ENCODE results near the gene GCSH. TPM values are rescaled to one million over a fixed set of nuclear protein-coding genes. Genes with fewer than 3 reads are reported as not detected.

The GCSH gene
- total RNA-seq = 10 to 100 TPM in 1 of 4 donors, 1 to 10 TPM in 3; 2.7 to 23.1 (median 5.0) TPM

DNA sequence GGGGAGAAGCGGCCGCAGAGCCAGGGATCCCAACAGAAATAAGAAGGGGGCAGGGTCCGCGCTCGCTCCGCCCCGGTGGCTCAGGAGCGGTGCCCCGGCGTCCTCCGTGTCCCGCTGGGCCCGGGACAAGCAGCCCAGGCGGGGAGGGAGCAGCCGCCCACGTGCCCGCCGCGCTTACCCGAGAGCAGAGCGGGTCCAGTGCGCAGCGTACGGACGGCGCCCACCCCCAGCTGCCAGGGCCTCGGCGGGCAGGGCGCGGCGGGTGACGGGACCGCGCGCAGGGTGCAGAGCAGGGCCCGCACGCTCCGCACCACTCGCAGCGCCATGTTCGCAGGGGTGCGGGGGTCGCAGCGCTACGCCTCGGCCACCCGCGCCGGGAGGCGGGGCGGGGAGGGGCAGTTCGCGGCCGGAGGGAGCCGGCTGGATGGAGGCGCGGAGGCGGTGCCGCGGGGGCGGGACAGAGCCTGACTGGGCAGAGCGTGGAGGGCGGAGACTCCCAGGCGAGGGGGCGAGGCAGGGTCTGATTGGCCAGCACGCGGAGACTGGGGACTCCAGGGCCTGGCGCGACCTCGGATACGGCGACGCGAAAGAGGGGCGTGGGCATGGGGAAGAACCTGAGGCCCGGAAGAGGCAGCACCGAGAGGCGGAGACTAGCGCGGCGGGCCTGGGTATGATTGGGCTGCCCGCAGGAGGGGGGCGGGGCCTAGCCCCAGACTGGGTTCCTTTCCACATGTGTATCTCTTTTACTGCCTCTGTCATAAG lies at the start of gene GCSH:
Gene GCSH (minus strand): TSS at position 443 of the 762 bp plus-strand sequence. CDS start 117 bp downstream, at position 326.
- peaks cover 0 to 4% (median 1%) of the 10 kb centered on the region in 4 donors for H3K4me1 ChIP-seq
- TF ChIP-seq POLR2A (IDR thresholded peaks at IDR 0.05) = no peak
- TF ChIP-seq, protein P1, sequence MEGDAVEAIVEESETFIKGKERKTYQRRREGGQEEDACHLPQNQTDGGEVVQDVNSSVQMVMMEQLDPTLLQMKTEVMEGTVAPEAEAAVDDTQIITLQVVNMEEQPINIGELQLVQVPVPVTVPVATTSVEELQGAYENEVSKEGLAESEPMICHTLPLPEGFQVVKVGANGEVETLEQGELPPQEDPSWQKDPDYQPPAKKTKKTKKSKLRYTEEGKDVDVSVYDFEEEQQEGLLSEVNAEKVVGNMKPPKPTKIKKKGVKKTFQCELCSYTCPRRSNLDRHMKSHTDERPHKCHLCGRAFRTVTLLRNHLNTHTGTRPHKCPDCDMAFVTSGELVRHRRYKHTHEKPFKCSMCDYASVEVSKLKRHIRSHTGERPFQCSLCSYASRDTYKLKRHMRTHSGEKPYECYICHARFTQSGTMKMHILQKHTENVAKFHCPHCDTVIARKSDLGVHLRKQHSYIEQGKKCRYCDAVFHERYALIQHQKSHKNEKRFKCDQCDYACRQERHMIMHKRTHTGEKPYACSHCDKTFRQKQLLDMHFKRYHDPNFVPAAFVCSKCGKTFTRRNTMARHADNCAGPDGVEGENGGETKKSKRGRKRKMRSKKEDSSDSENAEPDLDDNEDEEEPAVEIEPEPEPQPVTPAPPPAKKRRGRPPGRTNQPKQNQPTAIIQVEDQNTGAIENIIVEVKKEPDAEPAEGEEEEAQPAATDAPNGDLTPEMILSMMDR (IDR thresholded peaks at IDR 0.05) = peak in 1 of 6 experiments; percentile 9
- no peaks in the 10 kb centered on the region for H3K27me3 ChIP-seq
- H3K36me3 ChIP-seq = no peaks in the 10 kb centered on the region
- peak within 1 kb of the TSS; percentile 40 to 78 (median 64) for H3K27ac ChIP-seq
- DNase-seq = peak; percentile 98 to 100 (median 99)
- H3K9me3 ChIP-seq = no peaks in the 10 kb centered on the region
- peak within 1 kb of the TSS; percentile 66 to 88 (median 78) for H3K4me3 ChIP-seq

DNA sequence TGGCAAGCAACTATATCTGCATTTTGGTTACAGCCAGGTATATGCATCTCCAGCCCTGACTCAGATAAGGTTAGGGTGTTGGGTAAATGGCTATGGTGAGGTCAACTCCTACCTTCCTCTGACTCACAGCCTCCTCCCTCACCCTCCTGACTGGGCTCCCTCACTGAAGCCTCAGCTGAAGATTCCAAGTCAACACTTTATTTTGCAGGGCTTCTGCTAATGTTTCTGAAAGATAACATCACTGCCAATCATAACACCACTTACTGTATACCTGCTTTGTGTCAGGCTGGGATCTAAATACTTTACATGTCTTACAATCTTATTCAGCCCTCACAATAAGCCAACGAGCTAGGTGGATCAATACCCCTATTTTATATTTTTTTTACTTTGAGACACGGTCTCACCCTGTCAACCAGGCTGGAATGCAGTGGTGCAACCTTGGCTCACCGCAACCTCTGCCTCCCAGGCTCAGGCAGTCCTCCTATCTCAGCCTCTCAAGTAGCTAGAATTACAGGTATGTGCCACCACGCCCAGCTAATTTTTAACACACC lies 47.8 kb upstream of the GCSH start:
- Histone ChIP-seq H3K9me3 (no peaks in the 10 kb centered on the region), H3K4me1 (no peaks in the 10 kb centered on the region), H3K27ac (no peak overlapping the region), H3K4me3 (no peak overlapping the region), H3K27me3 (no peaks in the 10 kb centered on the region), H3K36me3 (no peaks in the 10 kb centered on the region)
- TF ChIP-seq, protein P1 (IDR thresholded peaks at IDR 0.05) = no peak
- TF ChIP-seq POLR2A (IDR thresholded peaks at IDR 0.05) = no peak
- DNase-seq = no peak

DNA sequence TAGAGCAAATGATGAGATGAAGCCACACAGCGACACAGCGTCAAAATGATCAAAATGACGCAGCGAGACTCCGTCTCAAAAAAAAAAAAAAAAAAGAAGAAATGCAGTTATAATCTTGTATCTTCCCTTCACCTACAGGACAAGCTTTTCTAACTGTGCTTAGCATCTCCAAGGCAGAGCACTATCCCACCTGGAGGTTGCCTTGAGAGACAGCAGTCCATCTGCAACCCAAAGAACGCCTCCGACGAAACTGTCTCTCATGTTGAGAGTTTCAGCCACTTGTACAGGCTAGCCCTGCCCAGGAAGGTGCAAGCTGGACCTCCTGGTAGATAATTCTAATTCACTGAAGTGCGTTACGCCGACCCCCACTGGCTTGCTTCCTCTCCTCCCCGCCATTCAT lies 46.7 kb upstream of the GCSH start:
- Histone ChIP-seq H3K36me3 (no peaks in the 10 kb centered on the region), H3K27me3 (no peaks in the 10 kb centered on the region), H3K4me3 (no peak overlapping the region), H3K9me3 (no peaks in the 10 kb centered on the region), H3K4me1 (no peaks in the 10 kb centered on the region), H3K27ac (no peak overlapping the region)
- DNase-seq = no peak
- TF ChIP-seq, protein P1 (IDR thresholded peaks at IDR 0.05) = no peak
- no peak for TF ChIP-seq POLR2A (IDR thresholded peaks at IDR 0.05)

DNA sequence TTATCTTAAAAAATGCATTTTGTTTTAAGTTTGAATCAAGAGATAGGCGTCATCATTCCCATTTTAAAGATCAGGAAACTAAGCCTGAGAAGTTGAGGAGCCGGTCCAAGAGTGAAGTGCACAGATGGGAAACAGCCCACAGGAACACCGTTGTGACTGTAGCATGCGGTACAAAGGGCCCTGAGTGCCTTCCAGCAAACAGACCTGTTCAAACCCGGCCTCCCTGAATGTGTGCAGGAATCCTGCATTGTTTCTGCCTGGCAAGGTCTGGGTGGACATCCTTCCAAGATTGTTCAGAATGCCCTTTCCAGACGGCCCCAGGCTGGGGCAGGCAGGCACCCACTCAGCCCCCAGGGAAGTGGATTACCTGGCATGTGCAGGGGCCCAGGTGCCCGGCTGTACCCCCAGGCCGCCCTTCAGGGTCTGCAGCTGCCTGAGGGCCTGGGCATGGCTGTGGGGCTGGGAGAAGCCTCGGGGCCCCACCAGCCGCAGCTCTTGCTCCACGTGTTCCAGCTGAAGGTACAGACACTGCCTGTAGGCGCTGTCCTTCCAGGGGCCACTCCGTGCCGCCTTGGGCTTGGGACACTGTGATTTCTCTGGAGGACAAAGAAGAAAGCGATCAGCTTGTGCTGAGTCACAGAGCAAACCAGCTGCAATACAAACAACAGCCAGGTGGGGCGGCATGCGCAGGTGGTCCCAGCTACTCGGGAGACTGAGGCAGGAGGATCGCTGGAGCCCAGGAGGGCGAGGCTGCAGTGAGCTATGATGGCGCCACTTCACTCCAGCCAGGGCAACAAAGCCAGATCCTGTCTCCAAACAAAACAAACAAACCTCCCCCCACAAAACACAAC lies 45.0 kb upstream of the GCSH start:
- no peak overlapping the region for H3K4me3 ChIP-seq
- H3K27ac ChIP-seq = no peak overlapping the region
- H3K4me1 ChIP-seq = no peaks in the 10 kb centered on the region
- TF ChIP-seq, protein P1 (IDR thresholded peaks at IDR 0.05) = no peak
- no peak for TF ChIP-seq POLR2A (IDR thresholded peaks at IDR 0.05)
- no peaks in the 10 kb centered on the region for H3K9me3 ChIP-seq
- no peak for DNase-seq
- H3K27me3 ChIP-seq = no peaks in the 10 kb centered on the region
- H3K36me3 ChIP-seq = no peaks in the 10 kb centered on the region

DNA sequence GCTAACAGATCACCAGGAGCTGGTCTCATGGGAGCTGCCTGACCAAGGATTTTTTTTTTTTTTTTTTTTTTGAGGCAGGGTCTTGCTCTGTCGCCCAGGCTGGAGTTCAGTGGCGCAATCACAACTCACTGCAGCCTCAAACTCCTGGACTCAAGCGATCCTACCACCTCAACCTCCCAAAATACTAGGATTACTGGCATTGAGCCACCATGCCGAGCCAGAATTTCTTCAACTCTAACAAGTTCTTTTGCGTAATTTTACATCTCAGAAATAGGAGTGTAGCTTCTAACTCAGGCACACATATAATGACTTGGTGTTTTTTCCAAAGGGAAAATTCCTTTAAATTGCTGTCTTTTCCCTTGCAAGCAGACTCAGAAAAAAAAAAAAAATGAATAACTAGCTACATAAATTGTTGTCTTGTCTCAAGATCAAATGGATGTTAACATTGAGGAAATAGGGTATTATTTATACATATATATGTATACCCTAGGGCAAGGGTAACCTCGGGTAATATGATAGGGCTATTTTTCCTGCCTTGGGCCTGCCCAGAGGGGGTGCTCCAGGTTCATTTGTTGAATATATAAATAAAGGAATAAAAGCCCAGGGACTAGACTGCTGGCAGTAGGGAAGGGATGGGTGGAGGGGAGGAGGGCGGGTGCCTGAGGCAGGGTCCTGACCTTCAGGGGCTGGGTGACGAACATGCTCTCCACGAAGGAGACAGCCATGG lies 42.8 kb upstream of the GCSH start:
- no peak for DNase-seq
- Histone ChIP-seq H3K4me1 (no peaks in the 10 kb centered on the region), H3K27me3 (no peaks in the 10 kb centered on the region), H3K27ac (no peak overlapping the region), H3K4me3 (no peak overlapping the region), H3K9me3 (no peaks in the 10 kb centered on the region), H3K36me3 (no peaks in the 10 kb centered on the region)
- TF ChIP-seq, protein P1 (IDR thresholded peaks at IDR 0.05) = no peak
- TF ChIP-seq POLR2A (IDR thresholded peaks at IDR 0.05) = no peak

Measured in Peyer's patch (tissue), 4 donors.